ENCODE measurements around the gene ATPAF1. TPM values are rescaled to one million over a fixed set of nuclear protein-coding genes. Genes with fewer than 3 reads are reported as not detected.

Gene ATPAF1
- total and polyA plus RNA-seq, 10 of the 15 experiments (the other 5 are each of a cell fraction or from before 2014, with no cell fraction given) = 15.2 to 93.5 (median 48.4) TPM

DNA sequence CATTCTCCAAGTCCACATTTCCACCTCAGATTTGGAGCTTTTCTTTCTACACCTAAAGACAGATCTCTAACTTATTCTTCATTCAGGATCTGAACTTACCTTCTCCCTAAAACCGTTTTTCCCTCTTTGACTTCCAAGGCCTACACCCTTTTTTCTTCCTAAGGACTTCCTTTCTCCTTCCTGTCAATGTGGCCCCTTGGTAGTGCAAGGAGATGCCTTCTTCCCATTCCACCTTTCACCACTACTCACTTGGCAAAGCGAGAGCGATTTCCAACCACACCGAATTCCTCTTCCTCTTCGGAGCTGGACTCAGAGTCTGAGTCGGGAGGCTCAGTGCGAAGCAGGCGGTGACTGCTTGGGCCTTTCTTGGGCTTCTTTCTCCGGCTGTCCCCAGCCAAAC lies 49.5 kb upstream of the ATPAF1 start:
- DNase-seq (ENCODE audit: low read depth, low spot score) (no peak), ATAC-seq (no peak), FAIRE-seq (no peak)
- CTCF ChIA-PET = interaction anchor here (0.6 to 1.8 kb wide), 7 partner anchors 9 to 1092 kb away, joined by 3 to 5 read pairs (median 3); no protein-coding TSS in a partner anchor
- TF ChIP-seq SUPT20H (IDR thresholded peaks at IDR 0.05; ENCODE audit: borderline replicate concordance, control insufficient read depth, low read depth, low read length) (no peak), MYB (IDR thresholded peaks at IDR 0.05; ENCODE audit: borderline replicate concordance, low read depth, low read length) (no peak), RAD51 (IDR thresholded peaks at IDR 0.05) (no peak), POLR2AphosphoS2 (IDR thresholded peaks at IDR 0.05; ENCODE audit: low read depth, low read length) (no peak), NKRF (conservative IDR thresholded peaks at IDR 0.05) (no peak), CHD2 (IDR thresholded peaks at IDR 0.05; ENCODE audit: borderline replicate concordance, low read depth, low read length) (no peak), KLF5 (IDR thresholded peaks at IDR 0.05; ENCODE audit: partially characterized antibody) (no peak), GATAD2B (conservative IDR thresholded peaks at IDR 0.05; ENCODE audit: low read depth) (no peak), FOXK2 (IDR thresholded peaks at IDR 0.05) (no peak), MTA3 (IDR thresholded peaks at IDR 0.05; ENCODE audit: borderline replicate concordance, low read length) (no peak), GABPA (IDR thresholded peaks at IDR 0.05; ENCODE audit: low read depth) (no peak)
- TF ChIP-seq, protein P1, sequence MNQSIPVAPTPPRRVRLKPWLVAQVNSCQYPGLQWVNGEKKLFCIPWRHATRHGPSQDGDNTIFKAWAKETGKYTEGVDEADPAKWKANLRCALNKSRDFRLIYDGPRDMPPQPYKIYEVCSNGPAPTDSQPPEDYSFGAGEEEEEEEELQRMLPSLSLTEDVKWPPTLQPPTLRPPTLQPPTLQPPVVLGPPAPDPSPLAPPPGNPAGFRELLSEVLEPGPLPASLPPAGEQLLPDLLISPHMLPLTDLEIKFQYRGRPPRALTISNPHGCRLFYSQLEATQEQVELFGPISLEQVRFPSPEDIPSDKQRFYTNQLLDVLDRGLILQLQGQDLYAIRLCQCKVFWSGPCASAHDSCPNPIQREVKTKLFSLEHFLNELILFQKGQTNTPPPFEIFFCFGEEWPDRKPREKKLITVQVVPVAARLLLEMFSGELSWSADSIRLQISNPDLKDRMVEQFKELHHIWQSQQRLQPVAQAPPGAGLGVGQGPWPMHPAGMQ (IDR thresholded peaks at IDR 0.05; ENCODE audit: borderline replicate concordance) = no peak
- 87% methylated on average over 9 of the region's 9 CpGs for WGBS (ENCODE audit: insufficient coverage, insufficient replicate concordance, low lambda C conversion rate, missing lambda C conversion rate)
- Histone ChIP-seq H3K9me3 (replicated peaks; ENCODE audit: control insufficient read depth, insufficient read depth, low read length) (no peaks in the 10 kb centered on the region), H3K4me3 (peak overlapping the region; percentile 83), H2AFZ (ENCODE audit: control insufficient read depth, low read depth, low read length) (no peak overlapping the region), H3K27ac (ENCODE audit: control insufficient read depth, insufficient read depth) (peak overlapping the region; percentile 87), H4K20me1 (ENCODE audit: control insufficient read depth, insufficient read depth) (no peaks in the 10 kb centered on the region; the same call in 1 of the 2 replicates), H3K4me2 (ENCODE audit: control insufficient read depth, insufficient read depth) (peak overlapping the region; percentile 94), H3K36me3 (ENCODE audit: control insufficient read depth in 2 of 2, insufficient read depth in 2 of 2, low read length in 1 of 2) (peaks cover 4 to 9% of the 10 kb centered on the region in 2 experiments; a peak in 1 of 4 replicates), H3K4me1 (ENCODE audit: control insufficient read depth, insufficient read depth, low read length) (peaks cover 13% of the 10 kb centered on the region), H3K9ac (ENCODE audit: control insufficient read depth, insufficient read depth, low read length) (peak overlapping the region; percentile 75), H3K79me2 (ENCODE audit: control insufficient read depth, insufficient read depth, low read length) (peaks cover 25% of the 10 kb centered on the region), H3K27me3 (replicated peaks in 1 of 2; ENCODE audit: control insufficient read depth in 2 of 2, insufficient read depth in 2 of 2, low read length in 1 of 2) (no peaks in the 10 kb centered on the region)
- intact Hi-C loops (cut with micrococcal nuclease; ENCODE audit: unreplicated experiment) (loop anchor here (2.0 to 5.0 kb wide), 2 partner anchors 49 to 100 kb away; partner anchors contain the start of genes ATPAF1 and MOB3C), in situ Hi-C loops (cut with MboI) (no loop called here)
- SMC1A ChIA-PET (ENCODE audit: uncharacterized antibody, unreplicated experiment) = interaction anchor here (4.2 kb wide), 1 partner anchor 101 kb away, joined by 12 read pairs; the partner anchor contains the start of gene MOB3C
- POLR2A ChIA-PET = interaction anchor here (1.4 to 1.5 kb wide), 2 partner anchors 10 to 114 kb away, joined by 4 to 6 read pairs; partner anchors contain the start of gene MKNK1
- TSS peak; percentile 52 for BruUV-seq (replicated peaks)
- RAD21 ChIA-PET (ENCODE audit: unreplicated experiment) = interaction anchor here (2.2 kb wide), 1 partner anchor 101 kb away, joined by 7 read pairs; the partner anchor contains the start of gene MOB3C
